ENCODE results near the gene ENTHD1. TPM values are rescaled to one million over a fixed set of nuclear protein-coding genes. Genes with fewer than 3 reads are reported as not detected.

ENTHD1 gene
- total RNA-seq, 2 donors from 2014 or later: 0.09 to 5.1 TPM

GRCh38 chr22:39800790-39801520 lies 92.6 kb downstream of the ENTHD1 start:
- H3K4me1 ChIP-seq (replicated peaks): no peaks in the 10 kb centered on the region
- no peak overlapping the region for H3K27ac ChIP-seq
- no peaks in the 10 kb centered on the region for H3K27me3 ChIP-seq (replicated peaks; ENCODE audit: insufficient read depth)
- no peaks in the 10 kb centered on the region for H3K36me3 ChIP-seq
- no peak overlapping the region for H3K4me3 ChIP-seq
- no peak for TF ChIP-seq CTCF (IDR thresholded peaks at IDR 0.05)
- 46% methylated on average over 2 of the region's 2 CpGs for WGBS
- DNase-seq (ENCODE audit: low spot score): no peak
- intact Hi-C loops (cut with DNase I): no loop called here
- no peaks in the 10 kb centered on the region for H3K9me3 ChIP-seq

- no peaks in the 10 kb centered on the region for H3K36me3 ChIP-seq
- H3K27me3 ChIP-seq (replicated peaks; ENCODE audit: insufficient read depth): no peaks in the 10 kb centered on the region
- H3K27ac ChIP-seq: no peak overlapping the region
- no peak for DNase-seq (ENCODE audit: low spot score)
- no peaks in the 10 kb centered on the region for H3K9me3 ChIP-seq
- H3K4me1 ChIP-seq (replicated peaks): no peaks in the 10 kb centered on the region
- H3K4me3 ChIP-seq: no peak overlapping the region
- intact Hi-C loops (cut with DNase I): no loop called here
- TF ChIP-seq CTCF (IDR thresholded peaks at IDR 0.05): no peak
- TF ChIP-seq POLR2A (IDR thresholded peaks at IDR 0.05): no peak
- no peak for TF ChIP-seq POLR2AphosphoS5 (IDR thresholded peaks at IDR 0.05)
Measured at GRCh38 chr22:39797528-39798147, 95.9 kb downstream of the ENTHD1 start.

- 10% methylated on average over 2 of the region's 2 CpGs for WGBS
- DNase-seq (ENCODE audit: low spot score): no peak
- H3K9me3 ChIP-seq: no peaks in the 10 kb centered on the region
- H3K4me1 ChIP-seq (replicated peaks): no peaks in the 10 kb centered on the region
- TF ChIP-seq CTCF (IDR thresholded peaks at IDR 0.05) (no peak), POLR2A (IDR thresholded peaks at IDR 0.05) (no peak), POLR2AphosphoS5 (IDR thresholded peaks at IDR 0.05) (no peak)
- no peak overlapping the region for H3K27ac ChIP-seq
- H3K36me3 ChIP-seq: no peaks in the 10 kb centered on the region
- no peak overlapping the region for H3K4me3 ChIP-seq
- H3K27me3 ChIP-seq (replicated peaks; ENCODE audit: insufficient read depth): no peaks in the 10 kb centered on the region
- intact Hi-C loops (cut with DNase I): no loop called here
Measured at GRCh38 chr22:39789788-39790187, 103.8 kb downstream of the ENTHD1 start.

GRCh38 chr22:39785232-39785631 lies 108.3 kb downstream of the ENTHD1 start:
- Histone ChIP-seq H3K27ac (no peak overlapping the region), H3K4me1 (replicated peaks) (no peaks in the 10 kb centered on the region), H3K36me3 (no peaks in the 10 kb centered on the region), H3K27me3 (replicated peaks; ENCODE audit: insufficient read depth) (no peaks in the 10 kb centered on the region), H3K9me3 (no peaks in the 10 kb centered on the region), H3K4me3 (no peak overlapping the region)
- DNase-seq (ENCODE audit: low spot score): no peak
- intact Hi-C loops (cut with DNase I): no loop called here
- TF ChIP-seq POLR2AphosphoS5 (IDR thresholded peaks at IDR 0.05) (no peak), POLR2A (IDR thresholded peaks at IDR 0.05) (no peak), CTCF (IDR thresholded peaks at IDR 0.05) (no peak)
- 75% methylated on average over 5 of the region's 5 CpGs for WGBS
